ENCODE data around the gene MYO1B.
A peak's percentile ranks its signal among the peaks of the same experiment; 100 is the strongest.

MYO1B gene

GRCh38 chr2:191362841-191363240, 117.6 kb downstream of the MYO1B start:
- no peak for DNase-seq (ENCODE audit: low read depth)

DNA sequence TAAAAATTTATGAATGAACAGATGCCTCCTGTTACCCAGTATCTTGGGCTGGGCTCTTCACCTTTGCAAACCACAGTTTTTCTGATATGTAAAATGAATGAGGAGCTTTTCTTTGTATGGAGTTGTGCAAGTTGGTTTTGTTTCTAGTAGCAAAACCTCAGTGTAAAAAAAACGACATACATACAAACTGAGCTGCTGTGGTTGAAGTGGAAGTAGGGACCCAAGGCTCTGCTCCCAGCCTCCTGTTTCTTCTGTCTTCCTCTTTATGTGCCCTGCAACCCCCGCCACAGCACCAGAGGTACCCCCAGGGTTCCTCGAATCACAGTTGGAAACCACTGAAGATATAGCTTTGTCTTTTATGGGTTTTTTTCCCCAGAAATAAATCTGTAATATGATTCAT, 118.1 kb downstream of the MYO1B start:
- DNase-seq (ENCODE audit: low read depth), result no peak

DNA sequence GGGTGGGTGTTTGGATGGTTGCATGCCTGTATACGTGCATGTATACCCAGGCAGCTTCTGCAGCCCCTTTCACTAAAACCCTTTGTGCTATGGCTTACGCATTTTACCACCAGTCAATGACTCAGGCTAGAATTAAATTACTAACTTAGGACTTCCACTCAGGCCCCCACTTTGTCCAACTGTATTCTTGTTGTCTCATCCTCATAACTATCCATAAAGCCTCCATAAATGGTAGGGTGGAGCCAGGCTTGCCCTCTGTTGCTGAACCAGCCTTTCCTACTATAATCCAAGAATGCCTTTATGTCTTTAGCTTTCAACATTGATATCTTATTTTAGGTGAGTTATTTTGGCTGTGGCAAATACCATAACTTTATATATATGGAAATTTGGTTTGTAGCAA, 119.9 kb downstream of the MYO1B start:
- no peak for DNase-seq (ENCODE audit: low read depth)

DNA sequence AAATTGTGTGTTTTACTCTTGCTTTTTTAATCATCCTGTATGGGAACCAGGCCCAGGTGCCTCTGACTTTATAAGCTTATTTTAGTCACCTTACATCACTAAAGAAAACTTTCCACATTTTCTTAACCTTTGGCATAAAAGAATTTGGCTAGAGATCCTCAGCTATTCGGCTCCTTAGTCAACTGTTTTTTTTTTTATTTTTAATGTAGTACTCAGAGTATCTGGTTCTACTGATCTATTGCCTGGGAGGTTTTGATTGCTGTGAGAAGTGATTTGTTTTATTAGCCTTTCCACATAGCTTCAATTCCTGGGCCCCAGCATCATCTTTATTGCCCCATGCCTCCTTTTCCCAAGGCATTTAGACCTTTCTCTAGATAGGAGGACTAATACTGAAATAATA, 121.0 kb downstream of the MYO1B start:
- DNase-seq (ENCODE audit: low read depth), result no peak

- no peak for DNase-seq (ENCODE audit: low read depth)
These were observed 123.8 kb downstream of the MYO1B start for GRCh38 chr2:191369034-191369433.

DNA sequence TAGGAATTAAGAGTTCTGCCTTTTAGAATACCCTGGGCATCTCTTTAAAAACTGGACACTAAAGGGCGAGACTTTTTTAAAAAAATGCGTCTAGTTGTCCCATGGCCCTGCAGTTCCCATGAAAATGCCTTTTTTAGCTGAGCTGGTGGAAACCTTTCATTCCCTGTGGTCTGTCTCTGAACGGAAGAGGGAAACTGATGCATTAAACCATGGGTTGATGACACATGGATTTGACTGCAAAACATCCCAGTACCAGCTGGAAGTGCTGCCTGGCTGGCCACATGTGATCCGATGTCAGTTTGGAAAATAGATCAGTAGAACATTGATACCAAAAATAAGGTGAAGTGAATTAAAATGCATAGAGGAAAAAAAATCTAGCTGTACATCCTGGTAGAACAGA, 129.2 kb downstream of the MYO1B start:
- no peak for DNase-seq (ENCODE audit: low read depth)

DNA sequence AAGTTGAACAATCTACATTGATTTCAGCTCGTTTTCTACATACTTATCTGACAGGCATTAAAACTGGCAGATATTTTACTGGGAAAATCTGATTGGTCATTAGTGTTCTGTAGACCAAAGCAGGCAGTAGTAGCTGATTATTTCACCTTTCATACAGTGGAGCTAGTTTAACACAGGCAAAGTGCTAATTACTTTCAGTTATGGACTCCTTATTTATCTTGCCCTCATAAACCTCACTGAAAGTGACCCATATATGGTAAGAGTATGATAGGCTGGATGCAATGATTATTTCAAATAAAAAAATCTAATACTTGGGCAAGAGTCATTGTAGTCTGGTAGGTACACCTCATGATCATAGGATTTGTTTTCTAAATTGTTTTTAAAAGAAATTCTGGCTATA, 129.7 kb downstream of the MYO1B start:
- DNase-seq (ENCODE audit: low read depth), result no peak

- DNase-seq (ENCODE audit: low read depth), result peak; percentile 89
These were observed 131.9 kb downstream of the MYO1B start for GRCh38 chr2:191376981-191377629.

- no peak for DNase-seq (ENCODE audit: low read depth)
These were observed 134.2 kb downstream of the MYO1B start for GRCh38 chr2:191379375-191379774.

GRCh38 chr2:191382801-191383200, 137.6 kb downstream of the MYO1B start:
- DNase-seq (ENCODE audit: low read depth), result no peak

- no peak for DNase-seq (ENCODE audit: low read depth)
These were observed 138.3 kb downstream of the MYO1B start for GRCh38 chr2:191383486-191383885.

GRCh38 chr2:191384829-191385228, 139.6 kb downstream of the MYO1B start:
- DNase-seq (ENCODE audit: low read depth), result no peak

DNA sequence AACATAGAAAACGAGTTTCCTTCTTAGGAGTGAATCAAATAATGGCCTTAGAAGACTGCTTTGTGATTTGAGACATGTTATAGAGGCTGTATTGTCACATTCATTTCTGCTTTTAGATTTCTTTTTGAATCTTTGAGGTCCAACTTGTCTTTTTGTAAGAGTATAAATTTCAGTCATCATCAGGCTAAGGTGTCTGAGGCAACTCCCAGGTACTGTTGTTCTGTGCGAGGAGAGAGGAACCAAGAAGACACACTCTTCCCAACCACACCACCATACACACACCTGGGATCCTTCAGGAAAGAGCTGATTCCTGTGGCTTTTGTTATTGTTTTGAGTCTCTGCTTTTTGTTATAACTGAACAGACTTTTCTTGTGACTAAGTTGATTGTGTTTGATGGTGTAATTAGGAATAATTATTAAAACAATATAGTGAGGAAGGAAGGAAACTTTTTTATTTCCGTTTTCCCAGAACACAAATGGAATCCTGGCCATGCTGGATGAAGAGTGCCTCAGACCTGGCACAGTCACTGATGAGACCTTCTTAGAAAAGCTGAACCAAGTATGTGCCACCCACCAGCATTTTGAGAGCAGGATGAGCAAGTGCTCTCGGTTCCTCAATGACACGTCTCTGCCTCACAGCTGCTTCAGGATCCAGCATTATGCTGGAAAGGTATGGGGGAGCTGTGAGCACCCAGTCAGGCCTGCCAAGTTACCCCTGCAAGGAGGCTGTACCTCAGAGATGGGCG, 140.4 kb downstream of the MYO1B start:
- DNase-seq (ENCODE audit: low read depth), result no peak

DNA sequence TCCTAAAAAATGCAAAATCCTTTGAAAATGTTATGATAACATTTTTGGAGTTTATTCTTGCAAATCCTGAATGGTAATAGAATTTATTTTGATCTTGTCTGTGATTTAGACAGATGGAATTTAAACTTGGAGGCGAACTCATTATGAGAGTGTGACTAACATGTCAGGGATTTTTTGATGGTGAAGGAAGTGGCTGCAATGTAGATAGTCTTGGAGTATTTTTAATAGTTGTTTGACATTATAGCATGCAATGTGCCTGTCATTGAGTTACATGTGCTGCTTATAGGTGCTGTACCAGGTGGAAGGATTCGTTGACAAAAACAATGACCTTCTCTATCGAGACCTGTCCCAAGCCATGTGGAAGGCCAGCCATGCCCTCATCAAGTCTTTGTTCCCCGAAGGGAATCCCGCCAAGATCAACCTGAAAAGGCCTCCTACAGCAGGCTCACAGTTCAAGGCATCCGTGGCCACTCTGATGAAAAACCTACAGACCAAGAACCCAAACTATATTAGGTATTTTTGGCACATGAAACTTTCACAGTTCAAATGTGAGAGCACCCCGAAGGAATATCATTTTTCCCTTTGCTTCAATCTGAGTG, 141.8 kb downstream of the MYO1B start:
- DNase-seq (ENCODE audit: low read depth), result peak; percentile 76

DNA sequence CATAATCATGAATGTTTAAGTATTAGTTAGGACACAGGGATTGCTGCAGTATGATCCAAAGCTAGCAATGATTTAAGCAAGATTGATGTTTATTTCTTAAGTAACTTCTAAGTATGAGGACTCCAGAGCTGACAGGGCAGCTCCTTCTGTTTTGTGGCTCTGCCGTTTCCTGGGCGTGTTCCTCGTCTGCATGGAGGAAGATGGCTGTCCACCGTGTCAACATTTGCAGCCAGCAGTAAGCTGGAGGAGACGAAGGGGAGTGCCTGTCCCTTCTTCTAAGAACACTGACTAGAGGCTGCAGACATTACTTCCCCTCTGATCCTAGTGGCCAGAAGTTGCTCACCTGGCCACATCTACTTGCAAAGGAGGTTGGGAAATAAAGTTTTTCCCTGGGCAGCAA, 144.1 kb downstream of the MYO1B start:
- no peak for DNase-seq (ENCODE audit: low read depth)

DNA sequence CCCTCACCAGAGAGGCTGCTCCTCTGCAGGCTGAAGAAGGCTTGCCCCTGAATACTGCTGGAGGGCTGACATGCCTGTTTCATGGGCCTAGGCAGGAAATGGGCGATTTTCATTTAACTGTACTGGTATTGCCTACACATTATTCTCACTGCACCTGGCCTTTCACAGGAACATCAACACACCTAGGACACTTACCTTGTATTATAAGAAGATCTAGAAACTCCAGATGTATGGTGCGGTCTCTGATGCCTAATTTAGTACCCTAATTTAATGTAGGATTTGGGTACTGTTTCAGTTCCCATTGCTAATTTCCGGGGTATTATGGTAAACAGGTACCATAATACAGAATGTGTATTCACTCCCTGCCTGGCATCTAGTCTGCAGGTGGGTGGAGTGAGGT, 146.0 kb downstream of the MYO1B start:
- no peak for DNase-seq (ENCODE audit: low read depth)

GRCh38 chr2:191394043-191394442, 148.8 kb downstream of the MYO1B start:
- no peak for DNase-seq (ENCODE audit: low read depth)

- no peak for DNase-seq (ENCODE audit: low read depth)
These were observed 151.6 kb downstream of the MYO1B start for GRCh38 chr2:191396794-191397193.

DNA sequence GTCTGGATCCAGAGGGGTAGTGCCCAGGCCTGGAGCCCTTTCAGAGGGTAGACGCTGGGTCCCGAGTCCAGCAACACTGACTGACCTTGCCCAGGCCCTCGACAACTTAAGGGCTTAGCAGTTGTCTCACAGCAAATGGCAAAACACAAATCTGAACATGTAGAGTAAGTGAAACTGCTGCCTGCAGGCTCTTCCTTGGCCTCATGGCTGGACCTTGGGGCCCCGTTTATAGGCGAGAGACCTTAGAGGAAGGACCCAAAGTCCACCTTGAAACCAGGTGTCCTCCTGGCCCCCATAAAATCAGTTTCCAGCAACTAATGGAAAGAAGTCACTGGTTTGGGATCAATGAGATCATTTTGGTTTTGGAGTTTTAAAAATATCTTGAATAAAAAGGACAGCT, 154.4 kb downstream of the MYO1B start:
- DNase-seq (ENCODE audit: low read depth), result no peak

- peak; percentile 55 for DNase-seq (ENCODE audit: low read depth)
These were observed 156.1 kb downstream of the MYO1B start for GRCh38 chr2:191401287-191401686.

GRCh38 chr2:191402966-191403565, 157.9 kb downstream of the MYO1B start:
- no peak for DNase-seq (ENCODE audit: low read depth)

DNA sequence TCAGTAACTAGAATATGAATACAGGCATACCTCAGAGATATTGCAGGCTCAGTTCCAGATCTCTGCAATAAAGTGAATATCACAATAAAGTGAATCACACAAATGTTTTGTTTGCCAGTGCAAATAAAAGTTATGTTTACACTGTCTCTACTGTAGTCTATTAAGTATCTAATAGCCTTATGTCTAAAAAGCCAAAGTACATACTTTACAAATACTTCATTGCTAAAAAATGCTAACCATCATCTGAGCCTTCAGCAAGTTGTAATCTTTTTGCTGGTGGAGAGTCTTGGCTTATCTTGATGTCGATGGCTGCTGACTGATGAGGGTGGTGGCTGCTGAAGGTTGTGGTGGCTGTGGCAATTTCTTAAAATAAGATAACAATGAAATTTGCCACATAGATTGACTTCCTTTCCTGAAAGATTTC, 159.4 kb downstream of the MYO1B start:
- peak; percentile 34 for DNase-seq (ENCODE audit: low read depth)

DNA sequence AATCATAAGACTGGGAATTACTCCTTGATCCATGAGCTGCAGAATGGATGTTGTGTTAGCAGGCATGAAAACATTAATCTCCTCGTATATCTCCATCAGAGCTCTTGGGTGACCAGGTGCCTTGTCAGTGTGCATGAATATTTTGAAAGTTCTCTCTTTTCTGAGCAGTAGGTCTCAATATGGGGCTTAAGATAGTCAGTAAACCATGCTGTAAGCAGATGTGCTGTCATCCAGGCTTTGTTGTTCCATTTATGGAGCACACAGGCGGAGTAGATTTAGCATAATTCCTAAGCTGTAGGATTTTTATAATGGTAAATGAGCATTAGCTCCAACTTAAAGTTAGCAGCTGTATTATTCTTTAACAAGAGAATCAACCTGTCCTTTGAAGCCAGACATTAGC, 160.3 kb downstream of the MYO1B start:
- DNase-seq (ENCODE audit: low read depth), result no peak
